Sigmoid colon (tissue), 4 donors: ENCODE measurements around the gene HTD2.

Source experiments
- EP300 ChIP-seq, 4 donors: sonication (generic); formaldehyde crosslinking; IDR thresholded peaks; one replicate each; pipeline ENCODE4 v1.6.1; 2017; ENCODE audit warnings: antibody characterized with exemption in 4 of 4
- POLR2A ChIP-seq, 2 donors: fragments of 450-650 bp; IDR thresholded peaks; one replicate each; pipeline ENCODE4 v1.6.1; 2016; ENCODE audit warnings: antibody characterized with exemption in 2 of 2, mild to moderate bottlenecking in 2 of 2, moderate library complexity in 2 of 2
- POLR2AphosphoS5 ChIP-seq, 4 donors: sonication (generic); formaldehyde crosslinking; IDR thresholded peaks; one replicate each; pipeline ENCODE4 v1.6.1; 2017; ENCODE audit warnings: antibody characterized with exemption in 4 of 4
- TF ChIP-seq, protein P1 (sequence below), 4 experiments: fragments of 450-650 bp in 3 of 4; fragments of 200-600 bp in 1 of 4; IDR thresholded peaks; one replicate each; pipeline ENCODE4 v1.5.1; 2016 to 2019; ENCODE audit warnings: antibody characterized with exemption in 4 of 4, mild to moderate bottlenecking in 3 of 4, moderate library complexity in 2 of 4

GRCh38 chr3:58355179-58355578 lies 48.9 kb downstream of the HTD2 start:
- TF ChIP-seq, protein P1, sequence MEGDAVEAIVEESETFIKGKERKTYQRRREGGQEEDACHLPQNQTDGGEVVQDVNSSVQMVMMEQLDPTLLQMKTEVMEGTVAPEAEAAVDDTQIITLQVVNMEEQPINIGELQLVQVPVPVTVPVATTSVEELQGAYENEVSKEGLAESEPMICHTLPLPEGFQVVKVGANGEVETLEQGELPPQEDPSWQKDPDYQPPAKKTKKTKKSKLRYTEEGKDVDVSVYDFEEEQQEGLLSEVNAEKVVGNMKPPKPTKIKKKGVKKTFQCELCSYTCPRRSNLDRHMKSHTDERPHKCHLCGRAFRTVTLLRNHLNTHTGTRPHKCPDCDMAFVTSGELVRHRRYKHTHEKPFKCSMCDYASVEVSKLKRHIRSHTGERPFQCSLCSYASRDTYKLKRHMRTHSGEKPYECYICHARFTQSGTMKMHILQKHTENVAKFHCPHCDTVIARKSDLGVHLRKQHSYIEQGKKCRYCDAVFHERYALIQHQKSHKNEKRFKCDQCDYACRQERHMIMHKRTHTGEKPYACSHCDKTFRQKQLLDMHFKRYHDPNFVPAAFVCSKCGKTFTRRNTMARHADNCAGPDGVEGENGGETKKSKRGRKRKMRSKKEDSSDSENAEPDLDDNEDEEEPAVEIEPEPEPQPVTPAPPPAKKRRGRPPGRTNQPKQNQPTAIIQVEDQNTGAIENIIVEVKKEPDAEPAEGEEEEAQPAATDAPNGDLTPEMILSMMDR (IDR thresholded peaks at IDR 0.05), result no peak
- TF ChIP-seq POLR2A (IDR thresholded peaks at IDR 0.05), result no peak
- no peak for TF ChIP-seq EP300 (IDR thresholded peaks at IDR 0.05)
- TF ChIP-seq POLR2AphosphoS5 (IDR thresholded peaks at IDR 0.05), result no peak
